Measurements from ENCODE around the gene PLEKHH2.
"Not testable (repeated sequence)": the region's sequence is repeated elsewhere in the genome, so short reads cannot be mapped to it uniquely, and the experiment has no call there.

PLEKHH2 gene

GRCh38 chr2:43675646-43676321 lies 38.7 kb downstream of the PLEKHH2 start:
- H3K4me3 Mint-ChIP-seq = peak overlapping the region; percentile 29 to 48
- H3K36me3 Mint-ChIP-seq (ENCODE audit: insufficient read depth) = no peaks in the 10 kb centered on the region
- H3K27ac Mint-ChIP-seq = no peak overlapping the region
- peaks cover 0 to 4% of the 10 kb centered on the region in 2 donors for H3K4me1 Mint-ChIP-seq (ENCODE audit: low read depth in 2 of 2)
- H3K9me3 Mint-ChIP-seq = peaks cover 0 to 4% of the 10 kb centered on the region in 2 donors
- DNase-seq (no peak), ATAC-seq (replicated peaks) (no peak)
- H3K27me3 Mint-ChIP-seq = peaks cover 37 to 42% of the 10 kb centered on the region in 2 donors

DNA sequence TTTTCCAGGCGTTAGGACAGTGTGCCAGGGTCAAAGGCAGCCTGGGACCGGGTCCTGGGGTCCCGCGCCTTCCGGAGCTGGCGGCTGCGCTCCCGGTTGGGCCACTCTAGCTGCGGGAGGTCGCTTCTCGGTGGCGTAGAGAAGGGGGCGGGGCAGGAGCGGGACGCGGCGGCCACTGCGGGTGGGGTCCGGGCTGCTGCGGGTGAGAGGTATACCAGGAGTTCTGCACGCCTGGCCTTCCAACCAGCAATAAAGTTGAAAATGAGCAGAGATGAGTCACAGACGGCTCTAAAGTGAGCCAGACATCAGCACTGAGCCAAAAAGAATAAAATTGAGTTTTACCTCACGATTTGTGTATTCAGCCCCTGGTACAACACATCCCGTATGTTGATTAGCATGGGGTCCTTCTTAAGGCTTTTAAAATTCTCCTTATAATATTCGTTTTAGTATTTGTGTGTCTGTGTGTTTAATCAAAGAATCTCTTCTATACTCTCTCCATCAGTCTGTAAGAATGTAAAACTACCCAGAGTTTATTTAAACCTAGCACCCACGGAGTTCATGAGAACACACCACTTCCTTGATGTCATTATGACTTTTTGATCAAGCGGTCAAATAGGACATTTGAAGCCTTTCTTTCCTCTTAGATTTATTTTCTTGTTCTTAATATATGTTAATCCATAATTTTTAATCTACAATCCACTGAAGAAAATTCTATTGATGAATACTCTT lies 39.4 kb downstream of the PLEKHH2 start, which contains the start of gene C1GALT1C1L:
TSS of gene C1GALT1C1L (minus strand) at position 108 of the 729 bp plus-strand sequence. CDS start at position 1, 107 bp downstream.
- peaks cover 44 to 49% of the 10 kb centered on the region in 2 donors for H3K27me3 Mint-ChIP-seq
- H3K4me3 Mint-ChIP-seq = peak within 1 kb of the TSS; percentile 29 to 48
- no peaks in the 10 kb centered on the region for H3K36me3 Mint-ChIP-seq (ENCODE audit: insufficient read depth)
- DNase-seq (no peak), ATAC-seq (replicated peaks) (peak; percentile 35)
- peaks cover 0 to 4% of the 10 kb centered on the region in 2 donors for H3K9me3 Mint-ChIP-seq
- H3K27ac Mint-ChIP-seq = no peak within 1 kb of the TSS
- peaks cover 0 to 4% of the 10 kb centered on the region in 2 donors for H3K4me1 Mint-ChIP-seq (ENCODE audit: low read depth in 2 of 2)

- H3K36me3 Mint-ChIP-seq (ENCODE audit: insufficient read depth); ATAC-seq (replicated peaks); H3K27ac Mint-ChIP-seq; DNase-seq; H3K4me1 Mint-ChIP-seq (ENCODE audit: low read depth in 2 of 2); H3K4me3 Mint-ChIP-seq; H3K9me3 Mint-ChIP-seq: not testable (repeated sequence)
- H3K27me3 Mint-ChIP-seq = peaks cover 37 to 43% of the 10 kb centered on the region in 2 donors
Measured at GRCh38 chr2:43677783-43678182, 40.7 kb downstream of the PLEKHH2 start.

DNA sequence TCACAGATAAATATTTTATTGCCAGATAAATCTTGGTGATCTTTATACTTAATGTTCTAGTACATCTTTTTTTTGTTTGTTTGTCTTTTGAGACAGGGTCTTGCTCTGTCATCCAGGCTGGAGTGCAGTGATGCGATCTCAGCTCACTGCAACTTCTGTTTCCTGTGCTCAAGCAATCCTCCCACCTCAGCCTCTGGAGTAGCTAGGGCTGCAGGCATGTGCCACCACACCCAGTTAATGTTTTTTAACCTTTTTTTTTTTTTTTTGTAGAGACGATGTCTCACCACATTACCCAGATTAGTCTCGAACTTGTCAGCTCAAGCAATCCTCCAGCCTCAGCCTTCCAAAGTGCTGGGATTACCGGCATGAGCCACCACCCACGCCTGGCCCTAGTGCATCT lies 48.3 kb downstream of the PLEKHH2 start:
- Mint-ChIP-seq H3K4me1 (ENCODE audit: low read depth in 2 of 2) (no peaks in the 10 kb centered on the region), H3K27ac (no peak overlapping the region), H3K4me3 (no peak overlapping the region), H3K9me3 (no peaks in the 10 kb centered on the region), H3K27me3 (peaks cover 29 to 33% of the 10 kb centered on the region in 2 donors), H3K36me3 (ENCODE audit: insufficient read depth) (no peaks in the 10 kb centered on the region)
- ATAC-seq (replicated peaks) (no peak), DNase-seq (no peak)

DNA sequence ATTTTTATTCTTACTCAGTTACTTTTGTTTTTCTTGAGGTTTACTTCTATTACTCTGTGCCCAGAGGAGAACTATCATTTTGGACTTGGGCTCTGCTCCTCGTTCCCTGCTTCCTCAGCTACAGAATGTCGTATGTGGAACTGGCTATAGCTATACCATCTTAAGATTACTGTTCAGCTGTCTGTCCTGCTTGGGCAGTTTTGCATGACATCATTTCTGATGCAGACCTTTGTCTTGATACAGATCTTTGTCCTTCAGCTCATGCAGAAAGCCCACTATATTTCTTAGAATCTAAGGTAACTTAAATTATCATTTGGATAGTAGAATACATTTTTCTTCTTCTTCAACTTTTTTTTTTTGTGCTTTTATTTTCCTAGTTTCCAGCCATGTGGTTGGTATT lies 52.9 kb downstream of the PLEKHH2 start:
- Mint-ChIP-seq H3K27ac (no peak overlapping the region), H3K36me3 (ENCODE audit: insufficient read depth) (no peaks in the 10 kb centered on the region), H3K4me3 (no peak overlapping the region), H3K4me1 (ENCODE audit: low read depth in 2 of 2) (no peaks in the 10 kb centered on the region), H3K27me3 (peaks cover 12 to 24% of the 10 kb centered on the region in 2 donors), H3K9me3 (no peaks in the 10 kb centered on the region)
- DNase-seq (no peak), ATAC-seq (replicated peaks) (no peak)

- Mint-ChIP-seq H3K4me3 (no peak overlapping the region), H3K9me3 (no peaks in the 10 kb centered on the region)
- no peak for DNase-seq
Measured at GRCh38 chr2:43692428-43692994, 55.5 kb downstream of the PLEKHH2 start.

DNA sequence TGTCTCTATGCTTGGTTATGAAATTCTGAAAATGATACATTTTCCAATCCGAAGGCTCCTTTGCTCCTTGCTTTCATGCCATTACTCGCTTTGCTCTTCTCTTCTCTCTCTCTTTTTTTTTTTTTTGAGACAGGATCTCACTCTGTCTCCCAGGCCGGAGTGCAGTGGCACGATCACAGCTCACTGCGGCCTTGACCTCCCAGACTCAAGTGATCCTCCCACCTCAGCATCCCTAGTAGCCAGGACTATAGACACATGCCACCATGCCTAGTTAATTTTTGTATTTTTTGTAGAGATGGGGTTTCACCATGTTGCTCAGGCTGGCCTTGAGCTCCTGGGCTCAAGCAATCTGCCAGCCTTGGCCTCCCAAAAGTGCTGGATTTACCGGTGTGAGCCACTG lies 61.1 kb downstream of the PLEKHH2 start:
- peaks cover 17 to 29% of the 10 kb centered on the region in 2 donors for H3K27me3 Mint-ChIP-seq
- not testable (repeated sequence) for H3K4me3 Mint-ChIP-seq; H3K36me3 Mint-ChIP-seq (ENCODE audit: insufficient read depth); H3K9me3 Mint-ChIP-seq; DNase-seq; ATAC-seq (replicated peaks); H3K4me1 Mint-ChIP-seq (ENCODE audit: low read depth in 2 of 2); H3K27ac Mint-ChIP-seq

More at GRCh38 chr2:43692428-43692994, 55.5 kb downstream of the PLEKHH2 start:
- ATAC-seq (replicated peaks) = no peak
- H3K27me3 Mint-ChIP-seq = peaks cover 0 to 24% of the 10 kb centered on the region in 2 donors
- no peaks in the 10 kb centered on the region for H3K36me3 Mint-ChIP-seq (ENCODE audit: insufficient read depth)
- H3K27ac Mint-ChIP-seq = no peak overlapping the region
- no peaks in the 10 kb centered on the region for H3K4me1 Mint-ChIP-seq (ENCODE audit: low read depth in 2 of 2)

- H3K4me3 Mint-ChIP-seq = no peak overlapping the region
- H3K36me3 Mint-ChIP-seq (ENCODE audit: insufficient read depth) = no peaks in the 10 kb centered on the region
- no peak for DNase-seq
- ATAC-seq (replicated peaks) = no peak
- H3K27ac Mint-ChIP-seq = no peak overlapping the region
- H3K4me1 Mint-ChIP-seq (ENCODE audit: low read depth in 2 of 2) = no peaks in the 10 kb centered on the region
- peaks cover 23 to 42% of the 10 kb centered on the region in 2 donors for H3K27me3 Mint-ChIP-seq
- no peaks in the 10 kb centered on the region for H3K9me3 Mint-ChIP-seq
Measured at GRCh38 chr2:43699761-43700160, 62.7 kb downstream of the PLEKHH2 start.

- H3K4me1 Mint-ChIP-seq (ENCODE audit: low read depth in 2 of 2) = no peaks in the 10 kb centered on the region
- H3K27me3 Mint-ChIP-seq = peaks cover 23 to 42% of the 10 kb centered on the region in 2 donors
- H3K27ac Mint-ChIP-seq = no peak overlapping the region
- no peaks in the 10 kb centered on the region for H3K9me3 Mint-ChIP-seq
- H3K36me3 Mint-ChIP-seq (ENCODE audit: insufficient read depth) = no peaks in the 10 kb centered on the region
- ATAC-seq (replicated peaks) (no peak), DNase-seq (no peak)
- H3K4me3 Mint-ChIP-seq = no peak overlapping the region
Measured at GRCh38 chr2:43701111-43701510, 64.1 kb downstream of the PLEKHH2 start.

- peaks cover 33 to 36% of the 10 kb centered on the region in 2 donors for H3K27me3 Mint-ChIP-seq
- H3K36me3 Mint-ChIP-seq (ENCODE audit: insufficient read depth) = no peaks in the 10 kb centered on the region
- H3K9me3 Mint-ChIP-seq = no peaks in the 10 kb centered on the region
- H3K4me1 Mint-ChIP-seq (ENCODE audit: low read depth in 2 of 2) = peaks cover 0 to 1% of the 10 kb centered on the region in 2 donors
- H3K27ac Mint-ChIP-seq = no peak overlapping the region
- H3K4me3 Mint-ChIP-seq = no peak overlapping the region
- ATAC-seq (replicated peaks) = no peak
- DNase-seq = no peak
Measured at GRCh38 chr2:43707255-43708015, 70.4 kb downstream of the PLEKHH2 start.

DNA sequence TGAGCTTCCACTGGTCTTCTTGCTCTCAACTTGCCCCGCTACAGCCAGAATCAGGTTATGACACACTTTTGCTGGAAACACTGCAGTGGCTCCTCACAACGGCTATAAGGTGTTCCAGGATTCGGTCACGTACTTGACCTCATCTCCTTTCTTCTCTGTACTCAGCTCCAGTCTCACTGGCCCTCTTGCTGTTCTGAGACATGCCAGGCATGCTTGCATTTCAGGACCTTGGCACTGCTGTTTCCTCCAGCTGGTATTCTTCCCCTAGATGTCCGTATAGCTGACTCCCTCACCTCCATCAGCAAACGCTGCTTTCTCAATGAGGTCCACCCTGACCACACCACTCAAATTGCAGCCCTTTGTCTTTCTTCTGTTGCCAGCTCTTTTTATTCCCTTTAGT lies 71.1 kb downstream of the PLEKHH2 start:
- H3K4me3 Mint-ChIP-seq = no peak overlapping the region
- ATAC-seq (replicated peaks) (no peak), DNase-seq (no peak)
- no peaks in the 10 kb centered on the region for H3K36me3 Mint-ChIP-seq (ENCODE audit: insufficient read depth)
- H3K27me3 Mint-ChIP-seq = peaks cover 25 to 37% of the 10 kb centered on the region in 2 donors
- no peak overlapping the region for H3K27ac Mint-ChIP-seq
- H3K4me1 Mint-ChIP-seq (ENCODE audit: low read depth in 2 of 2) = peaks cover 0 to 1% of the 10 kb centered on the region in 2 donors
- H3K9me3 Mint-ChIP-seq = no peaks in the 10 kb centered on the region

- Mint-ChIP-seq H3K27me3 (peaks cover 18 to 34% of the 10 kb centered on the region in 2 donors), H3K36me3 (ENCODE audit: insufficient read depth) (no peaks in the 10 kb centered on the region), H3K9me3 (no peaks in the 10 kb centered on the region), H3K27ac (no peak overlapping the region), H3K4me3 (no peak overlapping the region), H3K4me1 (ENCODE audit: low read depth in 2 of 2) (peaks cover 0 to 1% of the 10 kb centered on the region in 2 donors)
- DNase-seq (no peak), ATAC-seq (replicated peaks) (no peak)
Measured at GRCh38 chr2:43708891-43709290, 71.8 kb downstream of the PLEKHH2 start.

DNA sequence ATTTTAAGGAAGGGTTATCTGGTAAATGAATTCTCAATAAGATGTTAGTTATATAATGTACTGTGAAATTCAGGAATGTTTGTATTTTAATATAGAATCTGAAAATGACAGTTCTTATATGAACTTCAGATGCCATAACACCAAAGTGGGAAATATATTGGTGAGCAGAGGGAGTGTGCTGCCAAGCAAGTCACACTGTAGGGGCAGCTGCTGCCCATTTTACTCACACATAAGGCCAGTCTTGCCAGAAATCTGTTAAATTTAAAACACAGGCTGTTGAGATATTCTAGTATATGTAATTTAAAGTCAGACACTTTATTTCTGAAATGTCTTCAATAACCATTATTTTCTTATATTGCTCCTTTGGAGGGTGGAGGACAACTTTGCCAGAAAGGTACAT lies 73.8 kb downstream of the PLEKHH2 start:
- H3K4me3 Mint-ChIP-seq = no peak overlapping the region
- peaks cover 14 to 38% of the 10 kb centered on the region in 2 donors for H3K27me3 Mint-ChIP-seq
- DNase-seq (no peak), ATAC-seq (replicated peaks) (no peak)
- no peaks in the 10 kb centered on the region for H3K9me3 Mint-ChIP-seq
- no peak overlapping the region for H3K27ac Mint-ChIP-seq
- peaks cover 0 to 1% of the 10 kb centered on the region in 2 donors for H3K4me1 Mint-ChIP-seq (ENCODE audit: low read depth in 2 of 2)
- H3K36me3 Mint-ChIP-seq (ENCODE audit: insufficient read depth) = no peaks in the 10 kb centered on the region
